Activated CD4-positive, alpha-beta T cell treated with anti-CD3 and anti-CD28 coated beads, Interleukin-2, amount 50 U/mL, for 1 hour (primary cell): ENCODE data around the gene MAK.
"Not testable (repeated sequence)": the region's sequence is repeated elsewhere in the genome, so short reads cannot be mapped to it uniquely, and the experiment has no call there.

Experiments used
- DNase-seq: peaks from one replicate; pipeline ENCODE4 v3.0.0-alpha.2; 2020

Gene MAK

GRCh38 chr6:10771371-10771894 is 66.9 kb downstream of the MAK start:
- DNase-seq = no peak

- no peak for DNase-seq
Observed at GRCh38 chr6:10769419-10769818, 68.9 kb downstream of the MAK start.

GRCh38 chr6:10763006-10763405 is 75.3 kb downstream of the MAK start:
- no peak for DNase-seq

GRCh38 chr6:10759884-10760329 is 78.4 kb downstream of the MAK start:
- no peak for DNase-seq

GRCh38 chr6:10759312-10759839 is 79.0 kb downstream of the MAK start:
- DNase-seq = no peak

GRCh38 chr6:10756085-10756484 is 82.3 kb downstream of the MAK start:
- DNase-seq = no peak

GRCh38 chr6:10751757-10752156 is 86.6 kb downstream of the MAK start:
- DNase-seq = not testable (repeated sequence)

GRCh38 chr6:10750568-10750967 is 87.8 kb downstream of the MAK start:
- DNase-seq = not testable (repeated sequence)

- DNase-seq = no peak
Observed at GRCh38 chr6:10749734-10750133, 88.6 kb downstream of the MAK start.

GRCh38 chr6:10747251-10747972 is 90.9 kb downstream of the MAK start, which contains the start of gene TMEM14B:
Gene TMEM14B, plus strand, starts transcription at chr6:10747805. Its CDS starts 1,441 bp downstream, at chr6:10749246.
- peak; percentile 100 for DNase-seq

- no peak for DNase-seq
Observed at GRCh38 chr6:10746915-10747250, 91.5 kb downstream of the MAK start.

- DNase-seq = no peak
Observed at GRCh38 chr6:10745116-10745515, 93.2 kb downstream of the MAK start.

GRCh38 chr6:10743515-10743914 is 94.8 kb downstream of the MAK start:
- DNase-seq = no peak

GRCh38 chr6:10742251-10742650 is 96.1 kb downstream of the MAK start:
- no peak for DNase-seq

- not testable (repeated sequence) for DNase-seq
Observed at GRCh38 chr6:10741643-10742042, 96.7 kb downstream of the MAK start.

- no peak for DNase-seq
Observed at GRCh38 chr6:10740061-10740460, 98.3 kb downstream of the MAK start.

- DNase-seq = no peak
Observed at GRCh38 chr6:10736731-10737130, 101.6 kb downstream of the MAK start.

GRCh38 chr6:10733863-10734262 is 104.5 kb downstream of the MAK start:
- DNase-seq = no peak

- DNase-seq = no peak
Observed at GRCh38 chr6:10733151-10733715, 105.1 kb downstream of the MAK start.

GRCh38 chr6:10730254-10730653 is 108.1 kb downstream of the MAK start:
- no peak for DNase-seq

GRCh38 chr6:10725716-10726115 is 112.6 kb downstream of the MAK start:
- no peak for DNase-seq

- no peak for DNase-seq
Observed at GRCh38 chr6:10725044-10725443, 113.3 kb downstream of the MAK start.

- DNase-seq = no peak
Observed at GRCh38 chr6:10723567-10723881, 114.8 kb downstream of the MAK start.

GRCh38 chr6:10722820-10723566 is 115.3 kb downstream of the MAK start, which contains the start of gene TMEM14C:
Gene TMEM14C, plus strand, starts transcription at chr6:10723070. Its CDS starts 1,544 bp downstream, at chr6:10724614.
- DNase-seq = peak; percentile 73
